ENCODE measurements around the gene METTL26. TPM values are rescaled to one million over a fixed set of nuclear protein-coding genes. Genes with fewer than 3 reads are reported as not detected.

METTL26 gene
- 10 to 100 TPM; 46.8 to 75.5 (median 51.3) TPM for polyA plus RNA-seq (ENCODE audit: insufficient read length in 4 of 4)

DNA sequence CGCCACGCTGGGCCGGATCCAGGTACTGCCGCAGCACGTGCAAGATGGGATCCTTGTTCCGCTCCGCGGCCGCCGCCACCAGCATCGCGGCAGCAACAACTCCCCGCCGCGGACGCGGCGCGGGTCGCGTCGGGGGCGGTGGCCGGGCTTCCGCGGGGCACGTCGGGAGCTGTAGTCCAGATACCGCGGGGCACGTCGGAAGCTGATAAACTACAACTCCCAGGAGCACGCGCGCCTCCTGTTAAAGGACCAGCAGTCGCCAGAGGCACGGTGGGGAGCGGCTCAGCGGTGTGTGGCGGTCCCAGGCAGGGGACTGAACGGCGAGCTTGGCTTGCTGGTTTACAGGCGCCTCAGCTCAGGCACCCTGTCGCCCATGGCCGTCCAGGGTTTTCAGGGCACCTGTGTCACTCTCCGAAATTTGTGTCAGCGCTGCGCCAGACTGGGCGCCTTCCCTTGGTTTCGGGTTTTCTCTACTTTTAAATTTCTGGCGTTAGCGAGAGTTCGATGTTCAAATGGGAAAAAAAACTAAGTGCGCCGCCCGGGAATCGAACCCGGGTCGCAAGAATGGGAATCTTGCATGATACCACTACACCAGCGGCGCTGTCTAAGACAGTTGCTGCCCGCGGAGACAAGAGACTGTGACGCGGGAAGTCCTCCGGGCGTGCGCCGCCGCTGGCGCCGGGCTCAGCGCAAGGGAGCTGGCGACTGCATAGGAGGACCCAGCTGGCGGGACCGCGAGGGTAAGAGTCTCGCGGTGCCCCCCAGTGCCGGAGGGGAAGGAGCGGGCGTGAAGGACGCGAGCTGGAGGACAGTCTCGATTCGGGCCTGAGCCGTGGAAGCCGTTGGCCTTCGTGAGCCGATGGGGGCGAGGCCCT lies at the start of gene METTL26:
METTL26 (minus strand) TSS at position 100 of the 875 bp plus-strand sequence; CDS start at position 85, 15 bp downstream.
- DNase-seq (ENCODE audit: low read depth in 4 of 4, low spot score in 3 of 4) = peak; percentile 86 to 90 (median 88)

DNA sequence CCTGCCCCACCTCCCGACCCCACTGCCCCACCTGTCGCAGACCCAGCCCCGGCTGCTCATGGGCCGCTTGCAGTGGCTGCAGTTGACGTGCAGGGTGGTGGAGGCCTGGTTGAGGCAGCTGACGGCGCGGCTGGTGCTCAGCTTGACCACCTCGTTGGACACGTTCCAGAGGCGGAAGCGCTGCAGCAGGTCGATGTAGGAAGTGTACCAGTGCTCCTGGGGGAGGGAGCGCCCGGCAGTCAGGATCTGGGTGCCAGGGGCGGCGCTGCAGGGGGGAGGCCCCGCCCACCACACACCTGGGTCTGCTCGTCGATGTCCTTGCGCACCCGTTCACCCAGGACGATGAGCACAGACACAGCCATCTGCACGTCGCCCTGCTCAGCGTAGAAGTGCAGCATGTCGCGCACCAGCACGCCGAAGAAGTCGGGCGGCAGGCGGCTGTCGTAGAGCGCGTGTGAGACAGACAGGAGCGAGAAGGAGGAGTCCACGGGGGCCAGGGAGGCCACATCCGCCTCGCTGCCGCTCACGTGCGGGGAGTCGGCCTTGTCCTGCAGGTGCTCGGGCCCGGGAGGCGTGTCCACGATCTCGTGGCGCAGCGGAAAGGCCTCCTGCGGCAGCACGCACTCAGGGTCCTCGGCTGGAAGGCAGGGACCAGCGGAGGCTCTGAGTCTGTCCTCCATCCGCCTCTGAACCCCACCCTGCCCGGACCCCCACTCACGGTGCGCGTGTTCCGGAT lies 49.0 kb upstream of the METTL26 start:
- DNase-seq (ENCODE audit: low read depth in 4 of 4, low spot score in 3 of 4) = no peak

GRCh38 chr16:684071-684794 lies 48.1 kb upstream of the METTL26 start, which contains the start of gene JMJD8:
JMJD8 (minus strand) TSS chr16:684334; CDS start chr16:684319, 15 bp downstream.
- peak in 3 of 4 donors; percentile 83 to 92 (median 91) for DNase-seq (ENCODE audit: low read depth in 4 of 4, low spot score in 3 of 4)

- DNase-seq (ENCODE audit: low read depth in 4 of 4, low spot score in 3 of 4) = no peak
Measured at GRCh38 chr16:683396-684070, 47.4 kb upstream of the METTL26 start.

DNA sequence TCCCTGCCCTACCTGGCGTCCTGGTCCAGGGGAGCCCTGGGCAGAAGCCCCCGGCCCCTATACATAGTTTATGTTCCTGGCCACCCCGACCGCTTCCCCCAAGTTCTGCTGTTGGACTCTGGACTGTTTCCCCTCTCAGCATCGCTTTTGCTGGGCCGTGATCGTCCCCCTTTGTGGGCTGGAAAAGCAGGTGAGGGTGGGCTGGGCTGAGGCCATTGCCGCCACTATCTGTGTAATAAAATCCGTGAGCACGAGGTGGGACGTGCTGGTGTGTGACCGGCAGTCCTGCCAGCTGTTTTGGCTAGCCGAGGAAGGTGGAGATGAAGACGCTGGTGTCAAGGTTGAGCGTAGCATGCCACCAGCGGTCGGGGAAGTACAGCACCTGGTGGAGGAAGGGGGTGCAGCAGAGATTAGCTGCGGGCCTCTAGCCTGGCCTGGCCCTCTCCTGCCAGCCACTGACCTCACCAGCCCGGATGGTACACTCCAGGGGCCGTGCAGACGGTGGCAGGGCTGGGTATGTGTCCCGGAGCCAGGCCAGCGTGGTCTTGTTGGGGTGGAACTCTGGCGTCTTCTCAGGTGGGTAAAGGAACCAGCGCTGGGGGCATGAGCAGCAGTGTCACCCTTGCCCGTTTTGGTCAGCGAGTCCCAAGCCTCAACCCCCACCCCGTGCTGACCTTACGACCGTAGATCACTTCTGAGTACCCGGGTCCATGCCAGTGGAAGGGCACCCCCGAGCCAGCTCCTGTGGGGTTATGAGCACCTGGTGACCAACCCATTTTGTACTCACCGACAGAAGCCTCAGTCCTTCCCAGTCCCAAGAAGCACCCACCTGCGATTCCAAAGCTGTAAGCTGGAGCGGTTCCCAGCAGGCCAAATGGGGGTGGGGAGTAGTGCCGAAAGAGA lies 46.6 kb upstream of the METTL26 start:
- DNase-seq (ENCODE audit: low read depth in 4 of 4, low spot score in 3 of 4) = no peak

DNA sequence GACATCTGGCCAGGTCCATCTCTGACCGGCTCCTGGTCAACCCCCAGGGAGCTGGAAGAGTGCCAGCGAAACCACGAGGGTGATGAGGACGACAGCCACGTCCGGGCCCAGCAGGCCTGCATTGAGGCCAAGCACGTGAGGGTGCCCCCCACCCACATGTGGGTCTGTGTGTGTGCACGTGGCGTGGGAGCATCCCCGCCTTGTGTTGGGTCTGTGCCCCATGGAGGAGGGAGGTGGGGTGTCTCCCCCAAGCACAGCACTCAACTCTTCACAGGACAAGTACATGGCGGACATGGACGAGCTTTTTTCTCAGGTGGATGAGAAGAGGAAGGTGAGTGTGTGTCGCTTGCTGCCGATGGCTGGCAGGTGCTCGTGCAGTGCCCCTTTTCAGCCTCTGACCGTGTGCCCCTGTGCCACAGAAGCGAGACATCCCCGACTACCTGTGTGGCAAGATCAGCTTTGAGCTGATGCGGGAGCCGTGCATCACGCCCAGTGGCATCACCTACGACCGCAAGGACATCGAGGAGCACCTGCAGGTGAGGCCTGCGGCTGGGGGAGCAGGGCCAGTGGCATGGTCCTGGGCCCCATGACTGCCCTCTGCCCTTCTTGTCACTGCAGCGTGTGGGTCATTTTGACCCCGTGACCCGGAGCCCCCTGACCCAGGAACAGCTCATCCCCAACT lies 45.8 kb upstream of the METTL26 start:
- no peak for DNase-seq (ENCODE audit: low read depth in 4 of 4, low spot score in 3 of 4)

DNA sequence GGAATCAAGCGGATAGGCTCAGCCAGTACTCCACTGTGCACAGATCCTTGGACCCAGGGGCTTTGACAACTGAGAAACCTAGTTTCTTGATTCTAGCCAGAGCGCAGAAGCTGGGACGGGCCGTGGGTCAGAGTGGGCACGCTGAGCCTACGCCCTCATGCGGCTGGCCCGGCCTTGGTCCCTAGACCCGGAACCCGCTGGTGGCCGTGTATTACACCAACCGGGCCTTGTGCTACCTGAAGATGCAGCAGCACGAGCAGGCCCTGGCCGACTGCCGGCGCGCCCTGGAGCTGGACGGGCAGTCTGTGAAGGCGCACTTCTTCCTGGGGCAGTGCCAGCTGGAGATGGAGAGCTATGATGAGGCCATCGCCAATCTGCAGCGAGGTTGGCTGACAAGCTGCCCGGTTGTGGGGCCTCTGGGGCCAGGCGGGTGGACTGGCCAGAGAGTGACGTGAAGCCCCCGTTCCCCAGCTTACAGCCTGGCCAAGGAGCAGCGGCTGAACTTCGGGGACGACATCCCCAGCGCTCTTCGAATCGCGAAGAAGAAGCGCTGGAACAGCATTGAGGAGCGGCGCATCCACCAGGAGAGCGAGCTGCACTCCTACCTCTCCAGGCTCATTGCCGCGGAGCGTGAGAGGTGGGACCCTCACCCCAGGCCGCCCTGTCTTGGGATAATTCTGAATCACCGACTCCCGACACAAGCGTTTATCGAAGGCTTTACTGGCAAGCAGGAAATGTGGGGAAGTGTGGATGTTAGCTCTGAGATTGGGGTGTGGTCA lies 45.1 kb upstream of the METTL26 start:
- no peak for DNase-seq (ENCODE audit: low read depth in 4 of 4, low spot score in 3 of 4)

- no peak for DNase-seq (ENCODE audit: low read depth in 4 of 4, low spot score in 3 of 4)
Measured at GRCh38 chr16:680625-680945, 44.5 kb upstream of the METTL26 start.

- DNase-seq (ENCODE audit: low read depth in 4 of 4, low spot score in 3 of 4) = peak in 3 of 4 donors; percentile 57 to 68 (median 65)
Measured at GRCh38 chr16:679814-680624, 43.9 kb upstream of the METTL26 start, which contains the start of gene STUB1. STUB1 (plus strand) TSS chr16:680410; CDS start chr16:680526, 116 bp downstream.

DNA sequence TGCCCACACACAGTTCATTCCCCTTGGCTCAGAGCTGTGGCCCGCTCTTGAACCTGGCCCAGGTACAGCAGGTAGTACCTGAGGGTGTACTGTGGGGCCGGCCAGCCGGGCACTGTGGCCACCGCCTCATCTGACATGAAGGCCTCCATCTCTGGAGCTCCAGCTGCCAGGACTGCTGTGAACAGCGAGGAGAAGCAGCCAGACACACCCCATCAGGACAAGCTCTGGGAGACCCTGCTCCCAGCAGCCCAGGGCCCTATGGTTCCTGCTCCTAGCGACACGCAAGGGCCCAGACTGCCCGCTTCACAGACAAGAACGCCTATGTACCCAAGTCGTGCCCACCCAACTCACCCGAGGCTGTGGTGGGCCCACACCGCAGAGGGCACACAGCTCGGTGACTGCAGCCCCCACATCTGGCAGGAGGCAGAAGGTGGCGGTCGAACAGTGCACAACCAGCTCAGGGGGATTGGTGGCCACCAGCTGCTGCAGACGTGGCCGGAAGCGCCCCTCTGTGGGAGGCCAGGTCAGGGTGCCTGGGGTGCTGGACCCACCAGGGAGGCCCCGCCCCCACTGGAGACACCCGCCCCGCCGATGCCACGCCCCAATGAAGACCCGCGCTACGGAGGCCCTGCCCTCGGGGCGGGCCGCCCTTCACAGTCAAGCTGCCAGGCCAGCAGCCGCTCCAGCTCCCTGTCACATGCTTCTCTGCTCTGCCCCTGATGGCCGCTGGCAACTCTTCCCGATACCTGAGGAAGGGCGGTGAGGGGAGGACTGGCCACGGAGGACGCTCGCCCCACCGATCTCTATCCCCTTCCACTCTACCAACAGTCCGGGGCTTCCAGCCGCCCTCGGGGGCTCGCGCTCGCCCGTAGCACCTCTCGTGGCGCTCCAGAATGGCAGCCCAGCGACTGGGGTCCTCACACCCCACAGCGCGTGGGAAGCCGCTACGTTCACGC lies 43.0 kb upstream of the METTL26 start:
- peak in 1 of 4 donors; percentile 46 for DNase-seq (ENCODE audit: low read depth in 4 of 4, low spot score in 3 of 4)

- DNase-seq (ENCODE audit: low read depth in 4 of 4, low spot score in 3 of 4) = no peak
Measured at GRCh38 chr16:678209-678857, 42.2 kb upstream of the METTL26 start.

- DNase-seq (ENCODE audit: low read depth in 4 of 4, low spot score in 3 of 4) = no peak
Measured at GRCh38 chr16:677316-678190, 41.4 kb upstream of the METTL26 start.

- DNase-seq (ENCODE audit: low read depth in 4 of 4, low spot score in 3 of 4) = no peak
Measured at GRCh38 chr16:676913-677312, 40.8 kb upstream of the METTL26 start.

GRCh38 chr16:676565-676902 lies 40.4 kb upstream of the METTL26 start:
- DNase-seq (ENCODE audit: low read depth in 4 of 4, low spot score in 3 of 4) = no peak

Measured in right renal pelvis (tissue), 4 donors.